Osteocyte (in vitro differentiated cells): ENCODE data around the gene ZCCHC24. TPM values are rescaled to one million over a fixed set of nuclear protein-coding genes. Genes with fewer than 3 reads are reported as not detected.

ENCODE experiments used
- DNase-seq: peaks from one replicate; pipeline ENCODE4 v3.0.0; 2021; ENCODE audit warnings: mixed read lengths; ENCODE audit not compliant: unreplicated experiment; ENCODE audit errors: extremely low spot score
- H3K27ac Mint-ChIP-seq: one replicate; pipeline ENCODE4 v1.8.0; 2021; ENCODE audit warnings: mild to moderate bottlenecking, mixed read lengths; ENCODE audit not compliant: unreplicated experiment
- H3K27me3 Mint-ChIP-seq: one replicate; pipeline ENCODE4 v1.8.0; 2021; ENCODE audit warnings: mixed read lengths; ENCODE audit not compliant: unreplicated experiment
- H3K36me3 Mint-ChIP-seq: one replicate; pipeline ENCODE4 v1.8.0; 2021; ENCODE audit warnings: mixed read lengths; ENCODE audit not compliant: unreplicated experiment
- H3K4me1 Mint-ChIP-seq: one replicate; pipeline ENCODE4 v1.8.0; 2021; ENCODE audit warnings: mixed read lengths; ENCODE audit not compliant: unreplicated experiment
- H3K4me3 Mint-ChIP-seq: one replicate; pipeline ENCODE4 v1.8.0; 2021; ENCODE audit warnings: mild to moderate bottlenecking, moderate library complexity, mixed read lengths; ENCODE audit not compliant: unreplicated experiment
- H3K9me3 Mint-ChIP-seq: one replicate; pipeline ENCODE4 v1.8.0; 2021; ENCODE audit warnings: mixed read lengths; ENCODE audit not compliant: unreplicated experiment
- total RNA-seq: library from RNA; stranded (reverse); gene quantifications from 2 replicates; pipeline ENCODE4 v1.2.1, GENCODE V29; 2021
- TF ChIP-seq, protein P1 (sequence below): fragments of 200-600 bp; sonication (generic); IDR thresholded peaks from 2 replicates; pipeline ENCODE4 v1.5.0; 2021; ENCODE audit warnings: antibody characterized with exemption, mild to moderate bottlenecking, moderate library complexity

The ZCCHC24 gene
- total RNA-seq, 1 donor from 2014 or later = 88.3 TPM

DNA sequence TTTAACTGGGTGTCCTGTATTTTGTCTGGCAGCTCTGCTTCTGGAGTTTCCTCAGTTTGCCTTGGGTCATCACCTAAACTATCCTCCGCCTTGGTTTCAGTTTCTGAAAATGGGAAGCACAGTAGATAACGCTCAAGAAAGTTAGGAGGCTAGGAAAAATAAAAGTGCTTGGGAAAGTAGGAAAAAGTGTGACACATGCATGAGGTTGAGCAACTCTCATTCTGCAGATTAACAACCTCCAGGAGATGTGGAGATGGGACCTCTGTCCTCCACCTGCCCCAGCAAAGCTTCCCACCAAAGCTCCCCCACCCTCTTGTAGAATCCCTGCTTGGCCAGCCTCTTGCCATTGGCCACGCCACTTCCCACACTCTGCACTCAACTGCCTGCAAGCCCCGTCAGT, 13.1 kb upstream of the ZCCHC24 start:
- H3K4me3 Mint-ChIP-seq = no peak overlapping the region
- no peak for DNase-seq
- TF ChIP-seq, protein P1, sequence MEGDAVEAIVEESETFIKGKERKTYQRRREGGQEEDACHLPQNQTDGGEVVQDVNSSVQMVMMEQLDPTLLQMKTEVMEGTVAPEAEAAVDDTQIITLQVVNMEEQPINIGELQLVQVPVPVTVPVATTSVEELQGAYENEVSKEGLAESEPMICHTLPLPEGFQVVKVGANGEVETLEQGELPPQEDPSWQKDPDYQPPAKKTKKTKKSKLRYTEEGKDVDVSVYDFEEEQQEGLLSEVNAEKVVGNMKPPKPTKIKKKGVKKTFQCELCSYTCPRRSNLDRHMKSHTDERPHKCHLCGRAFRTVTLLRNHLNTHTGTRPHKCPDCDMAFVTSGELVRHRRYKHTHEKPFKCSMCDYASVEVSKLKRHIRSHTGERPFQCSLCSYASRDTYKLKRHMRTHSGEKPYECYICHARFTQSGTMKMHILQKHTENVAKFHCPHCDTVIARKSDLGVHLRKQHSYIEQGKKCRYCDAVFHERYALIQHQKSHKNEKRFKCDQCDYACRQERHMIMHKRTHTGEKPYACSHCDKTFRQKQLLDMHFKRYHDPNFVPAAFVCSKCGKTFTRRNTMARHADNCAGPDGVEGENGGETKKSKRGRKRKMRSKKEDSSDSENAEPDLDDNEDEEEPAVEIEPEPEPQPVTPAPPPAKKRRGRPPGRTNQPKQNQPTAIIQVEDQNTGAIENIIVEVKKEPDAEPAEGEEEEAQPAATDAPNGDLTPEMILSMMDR = no peak
- peaks cover 9% of the 10 kb centered on the region for H3K27me3 Mint-ChIP-seq
- no peak overlapping the region for H3K27ac Mint-ChIP-seq
- H3K4me1 Mint-ChIP-seq = no peaks in the 10 kb centered on the region
- no peaks in the 10 kb centered on the region for H3K9me3 Mint-ChIP-seq
- H3K36me3 Mint-ChIP-seq = no peaks in the 10 kb centered on the region

DNA sequence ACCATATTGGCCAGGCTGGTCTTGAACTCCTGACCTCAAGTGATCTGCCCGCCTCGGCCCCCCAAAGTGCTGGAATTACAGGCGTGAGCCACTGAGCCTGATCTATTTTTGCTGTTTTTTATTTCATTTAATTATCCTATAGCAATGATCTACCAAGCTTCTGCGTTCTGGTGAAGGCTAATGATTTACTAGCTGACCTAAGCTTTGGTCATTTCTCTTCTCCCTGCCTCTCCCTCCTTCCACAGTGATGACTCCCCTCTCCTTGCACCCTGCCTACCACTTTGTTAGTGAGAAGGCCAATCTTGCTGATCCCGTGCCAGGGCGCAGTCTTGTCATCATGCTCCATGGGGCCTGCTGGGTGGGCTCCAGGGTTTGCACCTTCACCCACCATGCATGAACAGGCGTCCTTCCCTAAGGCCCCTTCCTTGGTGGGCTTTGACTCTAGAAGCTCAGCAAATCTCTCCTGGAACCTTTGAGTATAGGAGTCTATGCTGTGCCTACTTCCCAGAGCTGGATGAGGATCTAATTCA, 11.9 kb upstream of the ZCCHC24 start:
- H3K9me3 Mint-ChIP-seq = no peaks in the 10 kb centered on the region
- no peaks in the 10 kb centered on the region for H3K4me1 Mint-ChIP-seq
- no peak for DNase-seq
- H3K36me3 Mint-ChIP-seq = no peaks in the 10 kb centered on the region
- H3K27me3 Mint-ChIP-seq = peaks cover 9% of the 10 kb centered on the region
- no peak overlapping the region for H3K4me3 Mint-ChIP-seq
- H3K27ac Mint-ChIP-seq = no peak overlapping the region
- TF ChIP-seq, protein P1 = no peak

DNA sequence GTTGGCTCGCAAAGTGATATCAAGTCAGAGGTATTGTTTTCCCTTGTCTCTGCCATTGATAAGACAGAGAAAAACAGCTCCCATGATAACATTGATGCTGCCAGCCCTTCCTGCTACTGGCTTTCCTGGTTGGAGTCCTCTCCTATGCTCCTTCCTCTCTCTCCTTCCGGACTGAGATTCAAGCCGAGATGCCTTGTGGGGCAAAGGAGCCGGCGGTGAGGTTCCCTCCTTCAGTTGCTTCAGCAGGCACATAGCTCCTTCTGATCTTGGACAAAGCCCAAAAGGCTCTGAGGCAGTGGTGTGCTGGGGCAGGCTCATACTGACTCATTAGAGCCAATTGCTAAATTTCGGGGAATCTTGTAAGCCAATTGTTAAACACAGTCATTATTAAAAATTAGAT, 8.8 kb upstream of the ZCCHC24 start:
- DNase-seq = no peak

DNA sequence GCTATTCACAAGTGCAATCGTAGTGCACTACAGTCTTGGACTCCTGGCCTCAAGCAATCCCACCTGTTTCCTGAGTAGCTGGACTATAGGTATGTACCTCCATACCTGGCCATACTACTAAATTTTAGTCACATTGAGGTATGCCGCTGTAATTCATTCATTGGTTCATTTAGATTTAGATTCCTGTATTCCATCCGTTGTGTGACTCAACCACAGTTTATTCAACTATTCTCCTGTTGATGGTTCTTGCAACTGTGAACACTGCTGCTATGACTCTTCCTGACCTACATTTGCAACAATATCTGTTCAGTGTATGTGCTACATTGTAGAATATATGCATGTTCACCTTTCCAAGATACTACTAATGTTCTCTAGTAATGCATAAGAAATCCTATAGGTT, 8.0 kb upstream of the ZCCHC24 start:
- no peaks in the 10 kb centered on the region for H3K9me3 Mint-ChIP-seq
- peaks cover 4% of the 10 kb centered on the region for H3K27me3 Mint-ChIP-seq
- H3K36me3 Mint-ChIP-seq = no peaks in the 10 kb centered on the region
- H3K4me3 Mint-ChIP-seq = no peak overlapping the region
- H3K27ac Mint-ChIP-seq = no peak overlapping the region
- DNase-seq = no peak
- peaks cover 12% of the 10 kb centered on the region for H3K4me1 Mint-ChIP-seq
- TF ChIP-seq, protein P1 = no peak

More for the DNA sequence above, 8.8 kb upstream of the ZCCHC24 start:
- Mint-ChIP-seq H3K27me3 (peaks cover 9% of the 10 kb centered on the region), H3K4me1 (peaks cover 5% of the 10 kb centered on the region), H3K36me3 (no peaks in the 10 kb centered on the region), H3K4me3 (no peak overlapping the region), H3K9me3 (no peaks in the 10 kb centered on the region), H3K27ac (no peak overlapping the region)
- TF ChIP-seq, protein P1 = no peak

DNA sequence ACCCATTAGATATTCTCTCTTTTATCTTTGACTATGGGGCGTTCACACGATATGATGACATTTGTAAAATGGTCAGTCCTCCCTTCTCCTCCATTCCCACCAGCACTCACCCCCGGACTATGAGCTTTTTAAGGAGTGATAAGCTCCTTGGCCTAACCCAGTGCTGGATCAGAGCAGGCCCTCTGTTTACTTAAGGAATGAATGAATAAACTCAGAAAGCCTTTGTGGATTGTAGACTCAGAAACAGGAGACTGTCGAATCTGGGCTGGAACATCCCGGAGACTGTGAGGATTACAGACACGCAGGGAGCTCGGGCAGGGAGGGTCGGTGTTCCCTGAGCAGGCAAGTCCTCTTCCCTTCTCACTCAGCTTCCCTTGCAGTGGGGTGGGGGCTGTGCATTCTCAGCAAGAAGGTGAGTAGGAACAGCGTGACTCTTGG, 6.8 kb upstream of the ZCCHC24 start:
- DNase-seq = no peak
- Mint-ChIP-seq H3K27me3 (peaks cover 4% of the 10 kb centered on the region), H3K36me3 (no peaks in the 10 kb centered on the region), H3K27ac (no peak overlapping the region), H3K4me3 (no peak overlapping the region), H3K9me3 (no peaks in the 10 kb centered on the region), H3K4me1 (peaks cover 18% of the 10 kb centered on the region)
- TF ChIP-seq, protein P1 = no peak
